OCI-M2 (cell line): ENCODE measurements around the gene FRYL.

Experiments used
- DNase-seq: peaks from one replicate; lab custom pipeline; 2025; ENCODE audit not compliant: unreplicated experiment; lab: John Stamatoyannopoulos, UW

FRYL gene

DNA sequence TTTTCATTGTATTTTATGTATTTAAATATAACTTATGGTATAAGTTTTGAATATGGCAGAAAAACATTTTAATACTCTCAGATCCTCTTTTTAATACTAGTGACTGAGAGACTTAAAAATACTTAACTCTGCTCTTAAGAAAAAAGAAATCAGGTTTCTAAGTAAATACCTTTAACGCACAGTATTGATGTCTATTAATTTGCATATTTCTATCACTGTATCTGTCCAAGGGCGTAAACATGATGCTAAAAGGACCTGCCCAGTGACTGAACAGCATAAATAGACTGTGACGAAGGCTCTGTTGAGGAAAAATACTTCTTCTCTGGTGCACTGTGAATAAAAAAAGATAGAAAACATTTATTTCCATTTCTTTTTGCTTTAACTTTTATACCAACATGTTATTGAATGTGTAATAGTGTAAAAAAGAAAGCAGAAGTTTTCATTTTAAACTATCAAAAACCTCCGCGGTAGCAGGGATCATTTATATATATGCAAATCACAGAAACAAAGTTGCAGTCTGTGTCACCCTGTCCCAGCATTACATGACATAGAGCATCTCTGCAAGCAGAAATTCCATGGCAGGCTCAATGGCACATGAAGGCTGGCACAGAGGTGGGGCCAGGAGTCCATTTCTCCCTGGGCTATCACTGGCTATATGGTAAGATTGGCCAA is 214.6 kb downstream of the FRYL start:
- no peak for DNase-seq

DNA sequence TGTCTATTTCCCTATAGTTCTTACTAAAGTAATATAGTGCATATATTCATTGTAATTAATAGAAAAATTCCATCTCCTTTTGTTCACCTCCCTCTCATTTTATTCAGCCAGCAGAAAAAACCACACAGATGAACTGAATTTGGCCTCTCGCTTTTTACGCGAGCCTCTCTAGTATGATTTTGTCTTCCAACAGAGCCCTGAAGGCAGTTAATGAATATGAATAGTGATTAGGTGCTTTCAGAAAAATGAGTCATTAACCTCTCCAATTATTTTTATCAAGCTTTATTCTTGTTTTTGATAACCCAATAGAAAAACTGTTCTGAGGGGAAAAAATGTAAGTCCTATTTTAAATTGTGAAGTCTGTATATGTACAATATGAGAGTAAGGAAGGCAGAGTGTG is 215.9 kb downstream of the FRYL start:
- no peak for DNase-seq

DNA sequence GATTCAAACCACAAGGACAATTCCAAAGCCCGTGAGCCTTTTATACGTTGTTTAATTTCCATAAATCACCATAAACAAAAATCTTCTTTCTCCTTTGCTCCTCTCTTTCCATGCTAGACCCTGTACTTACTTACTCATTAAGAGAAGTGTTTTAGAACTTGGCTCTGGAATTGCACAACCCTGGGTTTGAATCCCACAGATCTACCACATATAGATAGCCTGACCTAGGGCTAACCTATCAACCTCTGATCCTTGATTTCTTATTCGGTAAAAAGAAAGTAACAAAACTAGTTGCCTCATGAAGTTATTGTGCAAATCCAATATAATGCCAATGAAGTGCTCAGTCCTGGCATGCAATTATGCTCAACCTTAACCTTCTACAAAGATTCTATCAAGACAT is 221.3 kb downstream of the FRYL start:
- no peak for DNase-seq

DNA sequence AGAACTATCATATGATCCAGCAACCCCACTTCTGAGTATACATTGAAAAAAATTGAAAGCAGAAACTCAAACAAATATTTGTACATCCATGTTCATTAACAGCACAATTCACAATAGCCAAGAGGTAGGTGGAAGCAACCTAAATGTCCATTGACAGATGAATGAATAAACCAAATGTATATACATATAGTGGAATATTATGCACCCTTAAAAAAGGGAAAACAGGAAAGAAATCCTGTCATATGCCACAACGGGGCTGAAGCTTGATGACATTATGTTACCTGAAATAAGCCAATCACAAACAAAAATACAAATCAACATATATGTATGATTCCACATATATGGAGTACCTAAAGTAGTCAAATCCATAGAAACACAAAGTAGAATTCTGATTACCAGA is 222.1 kb downstream of the FRYL start:
- no peak for DNase-seq

DNA sequence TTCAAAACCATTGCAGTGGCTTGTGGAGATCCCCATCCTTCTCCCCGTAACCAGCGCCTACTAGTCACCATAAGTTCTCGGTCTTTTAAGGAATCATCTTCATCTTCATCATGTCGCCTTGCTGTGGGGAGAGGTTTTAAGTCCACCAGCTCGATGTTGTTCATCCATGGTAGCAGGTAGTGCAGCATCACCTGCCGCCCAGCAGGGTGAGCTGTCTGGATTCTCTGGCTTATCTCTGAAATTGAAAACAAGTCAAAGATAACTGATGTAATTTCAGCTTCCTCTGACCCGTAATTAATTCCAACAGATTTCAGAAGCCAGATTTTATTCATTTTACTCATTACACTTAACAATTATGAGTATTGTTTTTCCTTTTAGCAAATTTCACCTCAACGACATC is 222.6 kb downstream of the FRYL start:
- DNase-seq: no peak

DNA sequence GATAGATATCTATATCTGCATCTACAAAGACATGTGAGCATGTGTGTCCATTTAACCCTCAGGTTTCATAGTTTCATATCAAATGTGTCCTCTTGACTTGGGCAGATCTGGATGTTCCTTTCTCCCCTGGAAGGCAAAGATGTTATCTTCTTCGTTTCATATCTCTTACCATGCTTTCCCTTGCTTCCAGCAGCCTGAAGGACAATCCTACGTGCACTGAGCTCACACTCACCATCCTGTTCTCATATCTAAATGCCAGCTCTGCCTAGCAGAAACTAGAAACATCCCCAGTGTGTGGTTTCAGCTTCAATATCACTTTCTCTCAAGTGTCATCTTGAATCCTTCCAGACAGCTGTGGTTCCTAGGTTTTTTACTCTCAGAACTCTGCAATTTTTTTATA is 223.8 kb downstream of the FRYL start:
- DNase-seq: no peak

DNA sequence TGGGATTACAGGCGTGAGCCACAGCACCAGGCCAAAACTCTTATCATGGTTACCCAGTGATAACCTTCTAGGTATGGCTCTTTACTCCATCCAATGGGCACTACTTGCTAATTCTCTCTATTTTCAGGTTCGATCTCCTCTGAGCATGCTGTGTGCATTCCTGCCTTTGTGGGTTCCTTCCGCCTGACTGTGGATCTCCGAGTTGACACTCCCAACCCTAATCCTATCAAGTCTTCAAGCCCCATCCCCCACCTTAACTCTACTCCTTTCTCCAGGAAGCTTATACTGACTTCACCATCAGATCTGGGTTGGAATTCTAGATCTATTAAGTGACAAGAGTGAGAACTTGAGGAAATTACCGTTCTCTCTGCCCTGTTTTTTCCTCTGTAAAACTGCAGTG is 225.5 kb downstream of the FRYL start:
- no peak for DNase-seq

DNA sequence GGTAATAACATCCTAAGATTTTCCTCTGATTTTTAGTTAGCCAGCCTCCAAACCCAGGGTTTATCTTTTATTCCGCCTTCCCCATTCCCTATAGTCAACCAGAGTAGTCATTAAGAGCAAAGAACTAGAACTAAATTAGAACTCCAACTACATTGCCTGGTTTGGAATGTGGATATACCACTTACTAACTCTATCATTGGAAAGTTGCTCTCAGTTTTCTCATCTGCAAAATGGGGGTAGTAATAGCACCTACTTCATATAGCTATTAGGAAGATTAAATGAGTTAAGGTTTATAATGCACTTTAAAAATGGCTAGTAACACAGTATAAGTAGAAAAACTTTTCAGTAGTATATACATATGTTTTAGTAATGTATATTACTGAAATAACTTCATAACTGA is 226.4 kb downstream of the FRYL start:
- DNase-seq: no peak

DNA sequence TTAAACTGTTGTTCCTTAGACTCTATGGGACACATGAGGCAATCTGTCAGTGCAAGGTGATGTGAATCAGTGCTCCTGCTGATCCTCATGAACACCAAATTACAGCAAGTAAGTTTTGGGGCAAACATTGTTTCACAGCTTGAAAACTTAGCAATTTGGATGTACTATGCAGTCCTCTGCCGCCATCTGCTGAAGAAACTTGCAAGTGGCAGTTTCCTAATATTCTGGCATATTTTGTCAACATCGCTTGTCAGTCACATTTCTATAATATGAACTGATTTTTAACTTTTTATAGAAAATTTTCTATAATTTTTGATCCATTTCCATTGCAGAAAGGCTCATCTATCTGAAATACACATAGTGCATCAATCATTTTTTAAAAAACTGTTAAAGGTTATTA is 233.7 kb downstream of the FRYL start:
- DNase-seq: no peak

DNA sequence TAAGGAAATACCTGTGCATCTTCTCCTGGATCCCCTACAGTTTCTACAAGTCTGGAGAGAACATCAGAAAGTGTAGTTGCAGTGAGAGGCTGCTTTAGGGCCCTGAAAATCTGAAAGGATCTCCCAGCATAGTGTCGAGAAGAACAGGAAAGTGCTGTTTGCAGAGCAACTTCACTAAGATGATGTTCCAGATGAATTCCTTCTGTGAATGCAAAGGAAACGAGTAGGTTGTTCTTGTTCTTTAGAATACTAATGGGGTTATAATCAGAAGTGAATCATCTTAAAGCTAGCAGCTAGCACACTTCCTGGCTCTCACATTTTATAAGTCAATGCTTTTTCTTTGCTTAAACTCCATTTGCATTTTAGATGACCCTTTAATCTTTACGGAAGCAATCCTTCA is 236.3 kb downstream of the FRYL start:
- DNase-seq: no peak

DNA sequence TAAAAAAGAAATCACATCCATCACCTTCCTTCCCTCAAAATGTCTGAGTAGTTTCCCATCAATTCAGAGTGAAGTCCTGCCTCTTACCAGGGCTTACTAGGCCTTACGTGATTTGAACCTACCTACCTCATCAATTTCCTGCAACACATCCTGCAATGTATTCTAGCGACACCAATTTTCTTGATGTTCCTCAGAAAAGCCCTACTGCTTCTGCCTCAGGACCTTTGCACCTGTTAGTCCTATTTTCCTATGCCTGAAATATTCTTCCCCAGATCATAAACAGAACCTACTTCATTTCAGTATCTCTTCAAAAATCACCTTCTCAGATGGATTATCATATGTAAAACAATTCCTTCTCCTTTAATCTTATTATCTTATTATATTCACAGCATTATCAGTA is 237.2 kb downstream of the FRYL start:
- DNase-seq: no peak

DNA sequence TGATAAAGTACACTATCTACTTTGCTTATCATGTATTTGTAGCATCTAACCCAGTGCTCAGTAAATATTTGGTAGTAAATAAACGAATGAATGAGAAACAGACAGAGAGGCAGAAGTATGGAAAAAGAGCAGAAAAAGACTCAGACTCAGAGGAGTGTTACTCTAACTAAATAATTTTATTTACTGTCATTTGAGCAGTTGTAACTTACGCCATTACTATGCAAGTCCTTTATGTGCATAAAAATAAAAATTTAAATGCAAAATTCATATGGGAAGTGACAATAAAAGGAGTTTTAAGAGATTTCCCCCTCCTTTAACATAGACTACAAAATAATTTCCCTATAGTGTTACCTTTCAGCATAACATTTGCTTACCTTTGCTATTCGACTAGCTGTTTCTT is 240.5 kb downstream of the FRYL start:
- DNase-seq: no peak

DNA sequence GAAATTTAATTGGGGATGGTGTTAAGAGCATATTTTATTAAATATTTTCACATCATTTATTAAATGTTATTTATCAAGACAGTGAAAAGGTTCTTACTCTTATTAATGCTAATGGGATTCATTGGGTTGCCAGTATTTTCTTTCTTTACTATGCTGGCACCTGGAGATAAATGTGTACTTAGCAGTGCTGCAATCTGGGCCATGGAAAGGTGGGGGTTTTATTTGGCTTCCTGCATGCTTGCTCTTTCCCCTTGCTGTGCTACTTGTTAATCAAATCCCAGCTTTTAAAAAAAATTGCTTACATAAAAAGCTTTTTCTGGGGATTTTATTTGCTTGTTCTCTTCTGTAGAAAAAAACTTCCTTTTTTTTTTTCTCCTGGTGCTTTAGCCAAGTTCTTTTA is 241.7 kb downstream of the FRYL start:
- DNase-seq: no peak

DNA sequence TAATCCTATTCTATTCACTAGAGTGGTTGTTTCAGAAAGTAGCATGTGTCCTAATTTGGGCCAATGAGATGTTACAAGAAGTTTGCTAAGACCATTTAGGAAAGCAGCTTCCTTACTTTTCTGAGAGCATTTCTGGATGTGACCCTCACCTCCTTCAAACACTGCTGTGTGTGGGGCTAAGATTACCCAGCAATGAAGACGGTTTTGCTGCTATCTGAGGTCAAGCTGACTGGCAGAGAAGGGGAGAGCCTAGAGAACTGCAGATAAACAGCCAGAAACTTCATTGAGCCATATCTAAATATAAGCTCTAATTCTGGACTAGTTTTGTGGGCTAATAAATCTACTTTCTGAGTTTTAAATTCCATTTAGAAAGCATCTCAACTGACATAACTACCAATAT is 253.7 kb downstream of the FRYL start:
- no peak for DNase-seq

DNA sequence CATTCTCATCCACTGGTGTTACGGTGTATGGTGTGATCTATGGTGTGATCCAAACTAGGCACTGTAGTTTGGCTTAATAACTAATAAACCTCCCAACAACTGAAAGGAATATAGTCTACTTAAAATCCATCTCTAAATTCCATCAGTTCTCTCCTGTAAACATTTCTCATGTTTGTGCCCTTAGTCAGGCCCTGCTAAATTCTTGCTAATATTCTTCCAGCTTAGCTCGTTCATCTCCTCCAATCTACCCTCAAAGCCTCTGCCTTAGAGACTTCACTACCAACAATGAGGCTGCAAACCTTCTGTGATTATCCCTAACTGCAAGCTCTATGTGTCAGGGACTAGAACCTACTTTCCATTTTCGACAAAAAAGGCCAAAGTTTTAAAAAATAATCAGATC is 261.9 kb downstream of the FRYL start:
- no peak for DNase-seq

DNA sequence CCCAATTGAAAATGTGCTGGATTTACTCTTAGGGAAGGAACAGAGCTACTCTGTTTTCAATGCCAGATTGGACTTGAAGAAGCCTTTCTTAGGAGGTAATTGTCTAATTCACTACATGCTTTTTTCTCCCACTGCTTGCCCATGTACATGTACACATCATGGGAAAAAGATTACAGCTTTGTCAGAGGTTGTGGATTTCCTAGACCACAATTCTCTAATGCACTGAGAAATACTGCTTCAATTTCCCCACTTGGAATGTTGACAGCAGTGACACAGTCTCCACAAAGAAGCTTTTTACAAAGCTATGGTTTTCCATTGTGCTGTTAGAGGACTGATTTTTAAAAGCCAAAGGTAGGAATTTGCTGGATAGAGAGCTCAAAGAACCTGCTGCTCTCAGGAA is 270.5 kb downstream of the FRYL start:
- DNase-seq: no peak

DNA sequence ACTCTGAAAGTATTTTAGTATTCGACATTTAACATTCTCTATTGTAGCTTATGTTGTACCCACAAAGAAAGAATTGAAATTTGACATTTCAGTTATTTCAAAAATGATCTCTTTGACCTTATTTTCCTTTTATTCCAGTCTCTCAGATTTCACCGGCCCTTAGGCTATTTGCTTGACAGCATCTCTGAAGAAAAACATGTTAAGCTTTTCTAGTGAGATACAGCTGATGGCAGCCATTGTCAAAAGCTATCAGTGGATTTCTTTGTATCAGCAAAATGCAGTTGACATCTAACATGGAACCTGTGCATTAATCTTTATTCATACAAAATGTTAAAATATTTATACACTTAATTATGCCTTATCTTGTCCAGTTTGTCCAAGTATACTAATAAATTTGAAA is 273.4 kb downstream of the FRYL start:
- DNase-seq: no peak

DNA sequence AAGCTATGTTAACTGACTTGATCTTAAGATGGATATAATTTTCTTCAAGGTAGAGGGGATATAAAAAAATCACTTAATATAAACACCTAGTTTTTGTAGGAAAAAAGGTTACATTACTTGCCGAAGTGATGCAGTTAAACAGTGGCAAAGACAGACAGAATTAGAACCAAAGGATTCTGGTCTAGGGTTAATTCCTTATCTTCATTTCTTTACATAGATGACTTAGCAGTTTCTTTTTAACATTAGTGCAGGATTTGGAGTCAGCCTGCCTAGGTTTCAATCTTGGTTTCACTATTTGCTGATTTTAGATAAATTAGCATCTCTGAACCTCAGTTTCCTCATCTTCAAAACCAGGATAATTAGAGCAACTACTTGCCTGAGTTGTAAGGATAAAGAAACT is 275.7 kb downstream of the FRYL start:
- no peak for DNase-seq

DNA sequence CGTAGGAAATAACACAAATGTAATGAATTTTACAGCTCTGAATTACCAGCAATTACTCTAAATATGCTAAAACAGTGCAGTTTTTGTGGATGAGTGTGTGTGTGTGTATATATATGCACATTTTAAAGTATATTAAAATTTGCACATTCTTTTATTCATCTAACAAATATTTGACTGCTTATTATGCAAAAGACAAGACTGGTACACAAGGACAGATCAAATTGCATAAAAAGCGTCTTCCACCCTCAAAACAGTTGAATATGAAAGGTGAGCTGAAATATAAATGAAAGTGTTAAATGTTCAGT is 276.1 kb downstream of the FRYL start:
- no peak for DNase-seq

DNA sequence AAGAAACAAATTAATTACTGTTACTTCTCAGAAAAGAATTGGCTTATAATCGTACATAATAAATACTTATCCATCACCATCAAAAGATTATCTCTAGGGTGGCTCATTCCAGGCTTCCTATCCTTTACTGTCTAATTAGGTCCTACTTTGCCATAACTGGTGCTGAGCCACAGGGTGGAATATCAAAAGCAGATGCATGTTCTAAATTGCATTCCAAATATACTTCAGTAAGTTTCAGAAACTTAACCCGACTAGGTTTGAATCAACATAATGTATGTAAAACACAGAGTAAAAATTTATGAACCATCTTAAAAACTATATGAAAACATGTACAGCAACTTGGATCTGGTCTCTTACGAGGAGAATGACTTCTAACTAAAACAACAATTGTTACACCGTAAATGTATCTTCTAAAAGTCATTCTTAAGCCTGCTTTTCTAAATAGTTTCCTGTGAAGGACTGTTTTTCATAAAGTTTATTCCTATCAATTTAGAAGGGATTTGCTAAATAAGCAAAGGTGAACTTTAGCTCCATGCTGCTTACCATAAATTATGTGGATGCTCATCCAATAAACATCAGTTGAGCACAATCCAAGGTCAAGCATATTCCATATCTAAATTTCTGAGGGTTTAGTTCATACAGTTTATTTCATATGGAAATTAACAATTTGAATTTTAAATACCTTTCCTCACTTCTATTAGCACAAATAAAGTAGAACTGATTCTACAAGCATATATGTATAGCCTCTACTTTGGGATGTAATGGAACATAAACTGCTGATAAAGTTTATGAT is 276.6 kb downstream of the FRYL start:
- DNase-seq: no peak

DNA sequence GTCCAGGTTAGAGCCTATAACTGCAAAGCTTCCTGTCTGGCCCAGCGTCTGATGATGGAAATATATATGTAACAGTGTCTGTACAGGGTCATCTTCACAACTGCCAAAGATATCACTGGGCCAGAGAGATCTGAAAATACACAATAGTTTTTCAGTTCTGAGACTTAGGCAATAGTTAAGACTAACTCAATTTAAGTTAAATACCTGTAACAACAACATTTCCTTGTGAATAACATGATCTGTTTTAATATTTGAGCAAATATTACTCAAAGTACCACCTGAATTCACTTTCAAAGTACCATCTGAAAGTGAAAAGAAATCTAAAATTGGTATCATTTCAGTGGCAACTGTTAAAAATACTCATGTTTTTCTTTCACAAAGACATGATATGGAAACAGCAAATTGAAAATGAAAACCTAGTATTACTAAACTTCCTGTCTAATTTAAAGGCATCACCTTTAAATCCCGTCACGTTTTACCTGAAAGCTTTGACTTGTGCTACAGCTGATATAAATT is 280.5 kb downstream of the FRYL start:
- no peak for DNase-seq

DNA sequence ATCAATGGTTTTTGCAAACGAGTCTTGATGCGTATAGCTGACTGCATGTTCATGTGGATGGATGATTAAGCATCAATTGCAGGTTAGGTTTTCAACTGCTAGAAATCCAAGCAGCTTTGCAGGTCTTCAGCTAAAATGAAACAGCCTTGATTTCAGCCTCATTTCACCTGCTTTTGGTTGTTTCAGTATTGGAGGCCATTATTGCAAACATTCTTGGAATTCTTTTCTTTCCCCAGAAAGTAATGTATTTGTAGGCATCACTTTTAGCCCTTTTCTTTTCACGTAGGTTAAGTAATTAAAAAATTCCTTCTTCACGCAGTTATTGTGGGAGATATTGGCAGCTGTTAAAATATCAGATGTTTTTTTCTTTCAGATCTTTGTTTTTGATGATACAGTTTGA is 281.2 kb downstream of the FRYL start:
- no peak for DNase-seq

DNA sequence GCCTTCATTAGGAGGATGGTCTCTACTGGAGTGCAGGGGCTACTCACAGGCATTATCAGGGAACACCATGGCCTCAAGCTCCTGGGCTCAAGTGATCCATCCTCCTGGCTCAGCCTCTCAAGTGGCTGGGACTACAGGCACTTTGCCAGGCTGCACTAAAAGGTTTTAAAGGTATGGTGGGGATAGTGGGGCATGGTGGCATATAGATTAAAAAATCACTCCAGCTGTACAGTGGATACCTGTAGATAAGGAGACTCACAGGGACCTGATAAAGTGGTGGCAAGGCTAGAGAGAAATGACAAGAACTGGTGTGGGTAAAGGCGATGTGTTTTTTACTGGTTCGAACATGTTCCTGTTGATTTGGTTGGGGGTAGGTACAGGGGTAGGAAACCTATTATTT is 284.1 kb downstream of the FRYL start:
- DNase-seq: no peak
